GM23338 (cell line): ENCODE data around the gene CERS5.

Source experiments
- EZH2 ChIP-seq: fragments of 200-600 bp; sonication (generic); IDR thresholded peaks from one replicate; pipeline ENCODE4 v1.8.0; 2017; ENCODE audit warnings: antibody characterized with exemption, mild to moderate bottlenecking, low read depth; ENCODE audit not compliant: unreplicated experiment
- EZH2phosphoT487 ChIP-seq: fragments of 200-600 bp; sonication (generic); IDR thresholded peaks from one replicate; pipeline ENCODE4 v1.8.1; 2018; ENCODE audit warnings: antibody characterized with exemption; ENCODE audit not compliant: unreplicated experiment
- JUNB ChIP-seq: IDR thresholded peaks from one replicate; pipeline ENCODE4 v1.6.1; 2016; ENCODE audit warnings: antibody characterized with exemption; ENCODE audit not compliant: unreplicated experiment
- ZNF114 ChIP-seq: fragments of 250-450 bp; sonication (Bioruptor Pico); IDR thresholded peaks from 2 replicates; pipeline ENCODE4 v1.5.0; 2020; ENCODE audit warnings: mild to moderate bottlenecking, moderate library complexity
- TF ChIP-seq, protein P1 (sequence below): IDR thresholded peaks from one replicate; pipeline ENCODE4 v1.6.1; 2018; ENCODE audit warnings: antibody characterized with exemption; ENCODE audit not compliant: unreplicated experiment
- TF ChIP-seq, protein P2 (sequence below), 2 experiments: fragments of 200-600 bp in 1 of 2; sonication (generic) in 1 of 2; conservative IDR thresholded peaks; 2 replicates each; pipeline versions ENCODE4 v1.5.1 to v1.6.1; 2016 to 2017; ENCODE audit warnings: antibody characterized with exemption in 2 of 2, low read depth in 2 of 2, mild to moderate bottlenecking in 2 of 2, moderate library complexity in 1 of 2

DNA sequence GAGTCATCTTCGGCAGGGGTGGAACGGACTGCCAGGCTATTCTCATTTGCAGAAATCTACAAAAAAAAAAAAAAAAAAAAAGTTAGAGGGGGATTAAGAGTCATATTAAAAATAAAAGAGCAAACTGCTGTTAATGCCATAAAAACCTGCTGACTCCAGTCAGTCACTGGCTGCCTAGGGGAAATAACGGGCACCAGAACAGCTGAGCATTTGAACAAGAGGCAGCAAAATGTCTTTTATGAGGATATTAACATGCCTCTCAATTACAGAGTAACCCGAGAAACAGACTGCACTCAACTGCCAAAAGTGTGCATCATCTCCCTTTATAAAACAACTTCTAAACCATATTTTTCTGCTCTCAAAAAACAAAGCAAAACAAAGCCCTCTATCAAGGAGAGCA is 28.7 kb upstream of the CERS5 start:
- TF ChIP-seq EZH2: no peak
- TF ChIP-seq EZH2phosphoT487: no peak
- TF ChIP-seq, protein P1, sequence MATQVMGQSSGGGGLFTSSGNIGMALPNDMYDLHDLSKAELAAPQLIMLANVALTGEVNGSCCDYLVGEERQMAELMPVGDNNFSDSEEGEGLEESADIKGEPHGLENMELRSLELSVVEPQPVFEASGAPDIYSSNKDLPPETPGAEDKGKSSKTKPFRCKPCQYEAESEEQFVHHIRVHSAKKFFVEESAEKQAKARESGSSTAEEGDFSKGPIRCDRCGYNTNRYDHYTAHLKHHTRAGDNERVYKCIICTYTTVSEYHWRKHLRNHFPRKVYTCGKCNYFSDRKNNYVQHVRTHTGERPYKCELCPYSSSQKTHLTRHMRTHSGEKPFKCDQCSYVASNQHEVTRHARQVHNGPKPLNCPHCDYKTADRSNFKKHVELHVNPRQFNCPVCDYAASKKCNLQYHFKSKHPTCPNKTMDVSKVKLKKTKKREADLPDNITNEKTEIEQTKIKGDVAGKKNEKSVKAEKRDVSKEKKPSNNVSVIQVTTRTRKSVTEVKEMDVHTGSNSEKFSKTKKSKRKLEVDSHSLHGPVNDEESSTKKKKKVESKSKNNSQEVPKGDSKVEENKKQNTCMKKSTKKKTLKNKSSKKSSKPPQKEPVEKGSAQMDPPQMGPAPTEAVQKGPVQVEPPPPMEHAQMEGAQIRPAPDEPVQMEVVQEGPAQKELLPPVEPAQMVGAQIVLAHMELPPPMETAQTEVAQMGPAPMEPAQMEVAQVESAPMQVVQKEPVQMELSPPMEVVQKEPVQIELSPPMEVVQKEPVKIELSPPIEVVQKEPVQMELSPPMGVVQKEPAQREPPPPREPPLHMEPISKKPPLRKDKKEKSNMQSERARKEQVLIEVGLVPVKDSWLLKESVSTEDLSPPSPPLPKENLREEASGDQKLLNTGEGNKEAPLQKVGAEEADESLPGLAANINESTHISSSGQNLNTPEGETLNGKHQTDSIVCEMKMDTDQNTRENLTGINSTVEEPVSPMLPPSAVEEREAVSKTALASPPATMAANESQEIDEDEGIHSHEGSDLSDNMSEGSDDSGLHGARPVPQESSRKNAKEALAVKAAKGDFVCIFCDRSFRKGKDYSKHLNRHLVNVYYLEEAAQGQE: no peak
- TF ChIP-seq, protein P2, sequence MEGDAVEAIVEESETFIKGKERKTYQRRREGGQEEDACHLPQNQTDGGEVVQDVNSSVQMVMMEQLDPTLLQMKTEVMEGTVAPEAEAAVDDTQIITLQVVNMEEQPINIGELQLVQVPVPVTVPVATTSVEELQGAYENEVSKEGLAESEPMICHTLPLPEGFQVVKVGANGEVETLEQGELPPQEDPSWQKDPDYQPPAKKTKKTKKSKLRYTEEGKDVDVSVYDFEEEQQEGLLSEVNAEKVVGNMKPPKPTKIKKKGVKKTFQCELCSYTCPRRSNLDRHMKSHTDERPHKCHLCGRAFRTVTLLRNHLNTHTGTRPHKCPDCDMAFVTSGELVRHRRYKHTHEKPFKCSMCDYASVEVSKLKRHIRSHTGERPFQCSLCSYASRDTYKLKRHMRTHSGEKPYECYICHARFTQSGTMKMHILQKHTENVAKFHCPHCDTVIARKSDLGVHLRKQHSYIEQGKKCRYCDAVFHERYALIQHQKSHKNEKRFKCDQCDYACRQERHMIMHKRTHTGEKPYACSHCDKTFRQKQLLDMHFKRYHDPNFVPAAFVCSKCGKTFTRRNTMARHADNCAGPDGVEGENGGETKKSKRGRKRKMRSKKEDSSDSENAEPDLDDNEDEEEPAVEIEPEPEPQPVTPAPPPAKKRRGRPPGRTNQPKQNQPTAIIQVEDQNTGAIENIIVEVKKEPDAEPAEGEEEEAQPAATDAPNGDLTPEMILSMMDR (conservative IDR thresholded peaks at IDR 0.05; ENCODE audit: low read depth in 2 of 2): no peak
- no peak for TF ChIP-seq JUNB
- TF ChIP-seq ZNF114: no peak
